ENCODE results near the gene SBK1.
"Not testable (repeated sequence)": the region's sequence is repeated elsewhere in the genome, so short reads cannot be mapped to it uniquely, and the experiment has no call there.

DNA sequence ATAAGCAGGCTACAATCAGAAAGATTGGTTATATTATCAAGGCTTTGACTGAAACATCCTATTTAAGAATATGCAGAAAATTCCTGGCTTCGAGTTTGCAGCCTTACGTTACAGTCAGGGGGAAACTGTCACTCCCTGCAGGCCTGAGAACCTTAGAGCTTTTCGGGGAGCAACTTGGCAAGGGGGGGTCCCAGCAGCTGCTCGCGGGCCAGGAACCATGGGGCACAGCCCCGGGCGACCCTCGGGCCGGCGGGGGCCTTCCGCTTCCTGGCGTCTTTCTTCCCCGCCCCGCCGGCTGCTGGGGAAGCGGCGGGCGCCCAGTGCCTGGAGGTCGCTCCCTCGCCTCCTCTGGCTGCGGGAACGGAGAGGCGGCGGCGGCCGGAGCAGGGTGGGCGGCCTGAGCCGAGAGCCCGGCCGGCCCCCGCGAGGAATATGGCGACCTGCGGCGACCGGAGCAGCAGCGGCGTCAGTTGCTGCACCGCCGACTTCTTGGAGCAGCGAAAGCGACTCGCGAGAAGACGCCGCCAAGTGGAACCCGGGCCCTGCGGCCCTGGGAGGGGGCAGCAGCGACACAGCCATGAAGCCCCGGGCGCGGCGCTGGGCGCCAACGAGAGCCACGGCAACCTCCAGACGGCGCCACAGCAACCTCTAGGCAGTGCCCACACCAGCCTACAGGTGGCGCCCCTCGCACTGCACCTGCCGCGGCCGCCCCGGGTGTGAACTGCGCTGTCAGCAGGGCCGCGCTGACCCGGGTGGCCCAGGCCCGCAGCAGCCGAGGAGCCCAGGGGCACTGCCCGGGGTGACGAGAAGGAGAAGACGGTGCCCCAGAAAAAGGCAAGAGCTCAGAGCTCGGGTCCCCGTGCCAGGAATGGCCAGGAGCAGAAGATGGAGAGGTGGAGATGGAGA lies 72.2 kb downstream of the SBK1 start:
- TF ChIP-seq, protein P1, sequence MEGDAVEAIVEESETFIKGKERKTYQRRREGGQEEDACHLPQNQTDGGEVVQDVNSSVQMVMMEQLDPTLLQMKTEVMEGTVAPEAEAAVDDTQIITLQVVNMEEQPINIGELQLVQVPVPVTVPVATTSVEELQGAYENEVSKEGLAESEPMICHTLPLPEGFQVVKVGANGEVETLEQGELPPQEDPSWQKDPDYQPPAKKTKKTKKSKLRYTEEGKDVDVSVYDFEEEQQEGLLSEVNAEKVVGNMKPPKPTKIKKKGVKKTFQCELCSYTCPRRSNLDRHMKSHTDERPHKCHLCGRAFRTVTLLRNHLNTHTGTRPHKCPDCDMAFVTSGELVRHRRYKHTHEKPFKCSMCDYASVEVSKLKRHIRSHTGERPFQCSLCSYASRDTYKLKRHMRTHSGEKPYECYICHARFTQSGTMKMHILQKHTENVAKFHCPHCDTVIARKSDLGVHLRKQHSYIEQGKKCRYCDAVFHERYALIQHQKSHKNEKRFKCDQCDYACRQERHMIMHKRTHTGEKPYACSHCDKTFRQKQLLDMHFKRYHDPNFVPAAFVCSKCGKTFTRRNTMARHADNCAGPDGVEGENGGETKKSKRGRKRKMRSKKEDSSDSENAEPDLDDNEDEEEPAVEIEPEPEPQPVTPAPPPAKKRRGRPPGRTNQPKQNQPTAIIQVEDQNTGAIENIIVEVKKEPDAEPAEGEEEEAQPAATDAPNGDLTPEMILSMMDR (IDR thresholded peaks at IDR 0.05): peak in 2 of 5 experiments; percentile 9 to 15
- TF ChIP-seq POLR2AphosphoS5 (IDR thresholded peaks at IDR 0.05): not testable (repeated sequence)

All from transverse colon (tissue), 4 donors.